Hepatic stellate cell (primary cell): Measurements from ENCODE around the gene CFDP1.
A peak's percentile ranks its signal among the peaks of the same experiment; 100 is the strongest.
"Not testable (repeated sequence)": the region's sequence is repeated elsewhere in the genome, so short reads cannot be mapped to it uniquely, and the experiment has no call there.

ENCODE experiments used
- DNase-seq: peaks from one replicate; pipeline ENCODE4 v3.0.0; 2011; ENCODE audit warnings: low spot score

CFDP1 gene

GRCh38 chr16:75293173-75293572 is 140.1 kb downstream of the CFDP1 start:
- DNase-seq = no peak

- DNase-seq = no peak
Observed at GRCh38 chr16:75292691-75293090, 140.6 kb downstream of the CFDP1 start.

- no peak for DNase-seq
Observed at GRCh38 chr16:75289189-75289588, 144.1 kb downstream of the CFDP1 start.

GRCh38 chr16:75288596-75289120 is 144.6 kb downstream of the CFDP1 start:
- no peak for DNase-seq

GRCh38 chr16:75288181-75288580 is 145.1 kb downstream of the CFDP1 start:
- DNase-seq = no peak

GRCh38 chr16:75287708-75288107 is 145.6 kb downstream of the CFDP1 start:
- DNase-seq = no peak

- no peak for DNase-seq
Observed at GRCh38 chr16:75286389-75286788, 146.9 kb downstream of the CFDP1 start.

- DNase-seq = no peak
Observed at GRCh38 chr16:75282466-75283281, 150.6 kb downstream of the CFDP1 start.

- DNase-seq = no peak
Observed at GRCh38 chr16:75281826-75282225, 151.5 kb downstream of the CFDP1 start.

- not testable (repeated sequence) for DNase-seq
Observed at GRCh38 chr16:75281009-75281408, 152.3 kb downstream of the CFDP1 start.

GRCh38 chr16:75280331-75280804 is 152.9 kb downstream of the CFDP1 start:
- no peak for DNase-seq

GRCh38 chr16:75279305-75279704 is 154.0 kb downstream of the CFDP1 start:
- no peak for DNase-seq

- DNase-seq = no peak
Observed at GRCh38 chr16:75273054-75273925, 160.0 kb downstream of the CFDP1 start.

- not testable (repeated sequence) for DNase-seq
Observed at GRCh38 chr16:75272629-75273028, 160.7 kb downstream of the CFDP1 start.

GRCh38 chr16:75272097-75272551 is 161.2 kb downstream of the CFDP1 start:
- peak; percentile 75 for DNase-seq

- no peak for DNase-seq
Observed at GRCh38 chr16:75271441-75272096, 161.7 kb downstream of the CFDP1 start.

- DNase-seq = not testable (repeated sequence)
Observed at GRCh38 chr16:75269358-75269757, 163.9 kb downstream of the CFDP1 start.

- DNase-seq = no peak
Observed at GRCh38 chr16:75267631-75268264, 165.6 kb downstream of the CFDP1 start.

GRCh38 chr16:75266738-75267630 is 166.3 kb downstream of the CFDP1 start:
- DNase-seq = no peak

- peak; percentile 97 for DNase-seq
Observed at GRCh38 chr16:75265911-75266701, 167.2 kb downstream of the CFDP1 start.
